Panc1 (cell line): ENCODE data around the gene MRPL38.

Experiments
- CTCF ChIP-seq: fragments of 450-650 bp; IDR thresholded peaks from 2 replicates; pipeline ENCODE4 v1.5.1; 2017; ENCODE audit warnings: mild to moderate bottlenecking
- POLR2AphosphoS5 ChIP-seq: IDR thresholded peaks from 2 replicates; pipeline ENCODE4 v1.6.1; 2012; ENCODE audit warnings: mild to moderate bottlenecking, low read depth, low read length, moderate library complexity
- SIN3A ChIP-seq: IDR thresholded peaks from 2 replicates; pipeline ENCODE4 v1.6.1; 2012; ENCODE audit warnings: low read depth, mild to moderate bottlenecking, low read length, moderate library complexity, borderline replicate concordance; ENCODE audit not compliant: insufficient read depth
- TCF7L2 ChIP-seq: IDR thresholded peaks from 2 replicates; pipeline ENCODE4 v1.6.1; 2011; ENCODE audit warnings: mild to moderate bottlenecking, low read depth, low read length, inconsistent platforms
- TF ChIP-seq, protein P1 (sequence below), 2 experiments: IDR thresholded peaks; 2 replicates each; pipeline ENCODE4 v1.6.1; 2011 to 2012; ENCODE audit warnings: low read depth in 2 of 2, control low read depth in 1 of 2, low read length in 1 of 2, mild to moderate bottlenecking in 1 of 2, moderate library complexity in 1 of 2; ENCODE audit not compliant: insufficient read depth in 1 of 2

- TF ChIP-seq CTCF, result no peak
- no peak for TF ChIP-seq POLR2AphosphoS5
- no peak for TF ChIP-seq SIN3A
- no peak for TF ChIP-seq TCF7L2
- TF ChIP-seq, protein P1, sequence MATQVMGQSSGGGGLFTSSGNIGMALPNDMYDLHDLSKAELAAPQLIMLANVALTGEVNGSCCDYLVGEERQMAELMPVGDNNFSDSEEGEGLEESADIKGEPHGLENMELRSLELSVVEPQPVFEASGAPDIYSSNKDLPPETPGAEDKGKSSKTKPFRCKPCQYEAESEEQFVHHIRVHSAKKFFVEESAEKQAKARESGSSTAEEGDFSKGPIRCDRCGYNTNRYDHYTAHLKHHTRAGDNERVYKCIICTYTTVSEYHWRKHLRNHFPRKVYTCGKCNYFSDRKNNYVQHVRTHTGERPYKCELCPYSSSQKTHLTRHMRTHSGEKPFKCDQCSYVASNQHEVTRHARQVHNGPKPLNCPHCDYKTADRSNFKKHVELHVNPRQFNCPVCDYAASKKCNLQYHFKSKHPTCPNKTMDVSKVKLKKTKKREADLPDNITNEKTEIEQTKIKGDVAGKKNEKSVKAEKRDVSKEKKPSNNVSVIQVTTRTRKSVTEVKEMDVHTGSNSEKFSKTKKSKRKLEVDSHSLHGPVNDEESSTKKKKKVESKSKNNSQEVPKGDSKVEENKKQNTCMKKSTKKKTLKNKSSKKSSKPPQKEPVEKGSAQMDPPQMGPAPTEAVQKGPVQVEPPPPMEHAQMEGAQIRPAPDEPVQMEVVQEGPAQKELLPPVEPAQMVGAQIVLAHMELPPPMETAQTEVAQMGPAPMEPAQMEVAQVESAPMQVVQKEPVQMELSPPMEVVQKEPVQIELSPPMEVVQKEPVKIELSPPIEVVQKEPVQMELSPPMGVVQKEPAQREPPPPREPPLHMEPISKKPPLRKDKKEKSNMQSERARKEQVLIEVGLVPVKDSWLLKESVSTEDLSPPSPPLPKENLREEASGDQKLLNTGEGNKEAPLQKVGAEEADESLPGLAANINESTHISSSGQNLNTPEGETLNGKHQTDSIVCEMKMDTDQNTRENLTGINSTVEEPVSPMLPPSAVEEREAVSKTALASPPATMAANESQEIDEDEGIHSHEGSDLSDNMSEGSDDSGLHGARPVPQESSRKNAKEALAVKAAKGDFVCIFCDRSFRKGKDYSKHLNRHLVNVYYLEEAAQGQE (IDR thresholded peaks at IDR 0.05; ENCODE audit: insufficient read depth in 1 of 2, low read depth in 2 of 2, low read length in 1 of 2), result no peak
Measured at GRCh38 chr17:75898791-75899190, 5.9 kb downstream of the MRPL38 start.
